GM21526 (cell line): ENCODE results near the gene OR51E2.
"Not testable (repeated sequence)": the region's sequence is repeated elsewhere in the genome, so short reads cannot be mapped to it uniquely, and the experiment has no call there.

Experiments used
- ATAC-seq: cut with Tn5 transposase; IDR thresholded peaks from one replicate; pipeline ENCODE4 v1.9.1; 2021; ENCODE audit warnings: moderate library complexity; ENCODE audit not compliant: unreplicated experiment, low FRiP score

The OR51E2 gene, protein sequence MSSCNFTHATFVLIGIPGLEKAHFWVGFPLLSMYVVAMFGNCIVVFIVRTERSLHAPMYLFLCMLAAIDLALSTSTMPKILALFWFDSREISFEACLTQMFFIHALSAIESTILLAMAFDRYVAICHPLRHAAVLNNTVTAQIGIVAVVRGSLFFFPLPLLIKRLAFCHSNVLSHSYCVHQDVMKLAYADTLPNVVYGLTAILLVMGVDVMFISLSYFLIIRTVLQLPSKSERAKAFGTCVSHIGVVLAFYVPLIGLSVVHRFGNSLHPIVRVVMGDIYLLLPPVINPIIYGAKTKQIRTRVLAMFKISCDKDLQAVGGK

DNA sequence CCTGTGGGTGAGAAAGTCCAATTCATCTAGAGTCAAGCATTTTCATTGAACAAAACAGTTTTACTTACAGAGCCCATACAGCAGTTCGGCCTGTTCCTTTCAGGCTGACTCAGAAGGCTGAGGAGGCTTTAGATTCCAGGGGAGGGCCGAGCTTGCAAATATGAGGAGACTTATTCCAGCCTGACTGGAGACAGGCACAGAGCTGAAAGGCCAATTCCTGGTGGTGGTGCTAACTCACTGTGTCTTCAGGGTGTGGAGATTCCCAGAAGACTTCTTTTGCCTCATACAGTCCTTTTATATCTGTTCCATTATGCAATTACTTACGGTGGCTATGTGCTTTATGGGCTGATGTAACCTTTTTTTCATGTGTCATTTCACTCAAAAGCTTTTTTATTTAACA is at the start of gene OR51E2:
OR51E2 (minus strand) TSS at position 269 of the 400 bp plus-strand sequence. CDS start 15,142 bp downstream, outside the sequence.
- ATAC-seq, result no peak

DNA sequence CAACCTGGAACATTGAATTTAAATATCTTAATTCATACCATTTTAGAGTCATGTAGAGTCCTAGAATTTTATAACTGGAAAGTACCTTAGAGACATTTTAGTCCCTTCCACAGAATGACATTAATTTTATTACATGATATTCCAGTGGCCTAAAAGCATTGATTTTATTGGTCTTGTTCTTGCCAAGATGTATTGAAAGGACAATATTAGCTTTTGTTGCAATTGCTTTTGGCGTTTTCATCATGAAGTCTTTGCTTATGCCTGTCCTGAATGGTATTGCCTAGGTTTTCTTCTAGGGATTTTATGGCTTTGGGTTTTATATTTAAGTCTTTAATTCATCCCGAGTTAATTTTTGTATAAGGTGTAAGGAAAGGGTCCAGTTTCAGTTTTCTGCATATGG is 43.1 kb upstream of the OR51E2 start:
- ATAC-seq, result no peak

DNA sequence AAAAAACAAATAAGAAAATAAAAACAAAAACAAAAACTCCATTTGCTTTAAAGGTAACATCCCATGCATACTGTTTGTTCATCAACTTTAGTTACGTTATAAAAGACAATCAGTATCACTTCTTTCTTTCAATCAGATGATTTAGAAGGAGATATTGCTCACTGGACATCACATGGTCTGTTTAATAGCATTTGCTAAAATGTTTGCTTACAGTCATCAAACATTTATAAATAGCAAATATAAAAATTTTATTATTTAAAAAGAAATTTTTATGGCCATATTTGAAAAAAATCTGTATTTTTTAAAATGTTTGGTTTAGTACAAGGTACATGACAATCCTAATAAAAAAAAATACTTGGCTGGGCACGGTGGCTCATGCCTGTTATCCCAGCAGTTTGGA is 29.5 kb upstream of the OR51E2 start:
- no peak for ATAC-seq

GRCh38 chr11:4722616-4723534 is 25.2 kb upstream of the OR51E2 start:
- ATAC-seq, result not testable (repeated sequence)

DNA sequence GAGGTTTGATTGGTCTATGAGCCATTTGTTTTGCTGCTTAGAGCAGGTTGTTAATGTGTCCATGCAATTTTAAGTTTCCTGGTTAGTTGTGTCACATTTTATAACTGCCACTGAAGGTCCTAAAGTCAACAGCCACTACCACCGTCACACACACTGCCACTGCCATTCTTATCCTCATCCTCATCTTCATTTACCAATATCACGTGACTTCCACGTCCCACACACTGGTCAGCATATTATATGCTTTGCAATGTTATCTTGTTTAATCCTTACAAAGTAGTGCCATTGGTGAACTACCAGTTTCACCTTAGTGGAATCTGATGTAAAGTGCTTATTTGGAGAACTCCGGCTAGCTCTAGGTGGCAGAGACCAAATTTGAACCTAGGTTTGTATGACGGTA is 16.6 kb upstream of the OR51E2 start:
- no peak for ATAC-seq

- no peak for ATAC-seq
These were observed 15.6 kb upstream of the OR51E2 start for GRCh38 chr11:4713241-4713640.

GRCh38 chr11:4704790-4705334 is 7.2 kb upstream of the OR51E2 start:
- ATAC-seq, result no peak

DNA sequence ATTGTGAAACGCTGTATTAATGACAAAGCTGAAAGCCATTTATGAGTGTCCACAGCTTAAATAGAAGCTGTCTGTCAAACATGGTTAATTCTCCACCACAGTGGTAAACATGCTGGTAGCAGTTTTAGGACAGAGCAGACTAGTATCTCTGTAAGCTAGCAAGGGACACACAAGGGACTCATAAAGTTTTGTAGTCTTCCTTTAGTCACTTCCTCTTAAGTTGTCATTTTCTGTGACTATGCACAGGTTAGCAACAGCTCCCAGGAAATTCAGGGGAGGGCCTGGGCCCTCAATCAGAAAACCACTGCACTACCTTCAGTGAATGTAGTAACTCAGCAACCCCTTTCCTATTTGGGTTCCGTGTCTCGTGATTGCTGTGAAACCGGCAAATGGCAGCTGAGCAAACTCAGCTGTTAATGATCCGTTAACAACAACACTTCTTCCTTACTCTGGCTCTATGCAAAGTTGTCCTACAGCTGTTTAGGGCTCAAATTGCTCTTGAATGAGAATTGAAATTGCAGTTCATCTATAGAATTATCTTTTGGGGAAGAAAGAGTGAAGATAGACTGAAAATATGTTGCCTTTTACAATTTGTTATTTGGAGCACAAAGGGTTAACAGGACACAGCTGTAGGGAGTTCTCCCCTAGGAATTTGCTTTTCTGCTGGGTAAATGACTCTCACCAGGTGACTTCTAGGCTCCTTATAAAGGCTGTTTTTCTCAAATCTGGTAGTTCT is 6.6 kb upstream of the OR51E2 start, which contains the start of gene MMP26:
MMP26 (plus strand) TSS at position 731 of the 736 bp plus-strand sequence.
- ATAC-seq, result no peak

DNA sequence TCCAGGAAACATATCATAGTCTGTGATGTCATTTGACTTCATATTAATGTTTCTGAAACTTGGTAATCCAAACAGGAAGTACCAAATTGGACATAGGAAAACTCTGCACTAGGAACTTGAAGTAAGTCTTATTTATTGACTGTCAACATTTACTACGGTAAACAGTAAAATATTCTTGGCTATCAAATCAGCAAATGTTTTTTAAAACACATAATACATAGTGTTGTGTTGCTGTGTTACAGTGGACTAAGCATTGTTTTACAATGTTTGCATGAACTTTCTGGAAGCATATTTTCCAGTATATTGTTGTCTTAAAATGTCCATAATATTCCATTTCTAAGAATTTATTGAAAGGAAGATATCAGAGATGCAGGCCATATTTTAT is 2.8 kb upstream of the OR51E2 start:
- no peak for ATAC-seq

- peak; percentile 97 for ATAC-seq
These were observed 2.2 kb upstream of the OR51E2 start for GRCh38 chr11:4699697-4700435.

GRCh38 chr11:4695442-4695841 is 2.2 kb downstream of the OR51E2 start:
- ATAC-seq, result no peak

DNA sequence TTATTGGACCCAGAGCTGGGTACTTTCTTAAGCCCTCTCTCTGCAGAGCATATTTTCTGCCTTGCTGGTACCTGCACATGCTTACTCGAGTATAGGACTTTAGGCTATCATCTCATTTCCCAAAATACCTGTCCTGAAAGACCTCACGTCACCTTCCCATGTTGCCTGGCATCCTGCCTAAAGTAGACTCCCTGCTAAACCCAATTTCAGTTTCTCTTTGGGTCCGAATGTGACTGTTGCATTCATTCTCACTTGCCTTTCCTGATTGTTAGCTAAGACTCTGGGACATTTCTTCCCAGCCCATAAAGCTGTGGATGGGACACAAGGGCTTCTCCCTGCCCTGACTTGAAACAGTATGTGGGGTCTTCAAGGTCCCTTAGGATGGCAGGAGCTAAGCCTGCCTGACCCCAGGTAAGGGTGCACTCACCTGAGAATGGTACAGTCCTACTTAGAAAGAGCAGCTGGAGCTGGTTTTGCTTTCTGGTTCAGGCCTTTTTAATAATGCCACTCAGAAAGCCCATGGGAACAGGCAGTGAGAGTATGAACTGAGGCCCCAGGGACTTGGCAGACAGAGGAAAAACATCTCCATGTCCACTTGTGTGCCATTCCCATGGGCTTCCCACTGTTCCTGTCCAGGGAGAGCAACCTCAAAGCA is 12.9 kb downstream of the OR51E2 start:
- ATAC-seq, result no peak

DNA sequence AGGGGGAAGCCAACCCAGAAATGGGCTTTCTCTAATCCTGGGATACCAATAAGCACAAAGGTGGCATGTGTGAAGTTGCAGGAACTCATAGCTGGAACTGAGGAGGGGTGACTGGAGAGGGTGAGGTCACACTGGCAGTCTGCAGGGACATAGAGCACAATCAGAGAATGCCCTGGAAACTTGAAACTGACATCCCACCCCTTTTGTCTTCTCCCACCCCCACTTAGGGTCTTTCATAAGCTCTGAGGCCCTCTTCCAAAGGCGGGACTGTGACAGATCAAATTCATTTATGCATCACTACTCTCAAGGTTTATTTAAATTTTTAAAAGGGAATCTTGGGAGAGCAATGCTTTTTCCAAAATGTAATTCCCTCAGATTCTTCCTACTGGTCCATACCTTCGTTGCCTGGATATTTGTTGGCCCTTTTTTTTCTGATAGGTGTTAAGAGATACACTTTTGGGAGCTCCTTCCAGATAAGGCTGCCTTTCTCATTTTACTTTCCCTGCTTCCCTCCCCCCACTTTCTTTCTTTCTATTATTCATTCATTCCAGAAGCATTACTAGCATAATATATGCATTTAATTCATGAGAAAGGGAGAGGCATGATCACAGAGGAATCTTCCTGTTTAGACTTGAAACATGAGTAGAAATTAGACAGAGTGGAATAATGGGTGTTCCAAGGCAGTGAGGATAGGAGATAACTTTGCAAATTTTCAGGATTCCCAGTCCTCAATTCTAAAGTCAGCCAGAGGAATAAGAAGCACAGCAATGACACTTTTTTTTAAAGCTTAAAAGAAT is 14.8 kb downstream of the OR51E2 start:
- no peak for ATAC-seq

- no peak for ATAC-seq
These were observed 17.3 kb downstream of the OR51E2 start for GRCh38 chr11:4680341-4680740.

- no peak for ATAC-seq
These were observed 19.7 kb downstream of the OR51E2 start for GRCh38 chr11:4677948-4678347.

DNA sequence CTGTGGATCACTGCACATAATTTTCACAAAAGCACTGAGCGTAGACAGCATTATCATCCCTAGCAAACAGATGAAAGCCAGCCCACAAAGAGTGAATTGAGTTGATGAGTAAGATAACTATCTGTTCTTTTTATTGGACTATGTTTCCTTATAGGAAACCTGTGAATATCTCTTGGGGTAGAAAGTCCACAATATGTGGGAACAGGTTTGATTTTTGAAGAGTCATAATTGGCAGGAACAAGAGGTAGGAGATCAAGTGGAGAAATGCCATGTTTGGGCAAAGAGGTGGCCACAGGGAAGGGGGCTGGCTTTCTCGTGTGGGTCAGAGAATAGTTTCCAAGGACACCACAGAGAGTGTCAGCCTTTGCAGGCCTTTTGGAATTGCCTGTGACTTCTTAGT is 23.9 kb downstream of the OR51E2 start:
- ATAC-seq, result no peak

GRCh38 chr11:4672470-4672869 is 25.2 kb downstream of the OR51E2 start:
- ATAC-seq, result no peak

DNA sequence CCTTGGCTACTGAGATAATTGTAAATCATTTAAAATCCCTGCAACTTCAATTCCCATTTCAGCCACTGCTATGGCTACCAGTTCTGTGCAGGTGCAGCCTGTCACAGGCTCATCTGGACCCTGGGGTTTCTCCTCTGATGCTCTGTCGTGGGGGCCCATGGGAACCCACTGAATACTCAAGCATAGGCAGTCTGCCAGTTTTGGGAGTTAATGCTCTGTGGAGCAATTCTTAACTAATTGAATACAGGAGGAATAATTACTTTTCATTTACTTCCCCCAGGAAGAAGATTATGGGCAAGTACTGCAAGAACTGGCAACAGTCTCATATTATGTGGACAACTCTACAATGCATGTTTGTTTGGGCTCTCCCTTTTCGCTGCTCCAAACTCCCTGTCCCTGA is 25.9 kb downstream of the OR51E2 start:
- no peak for ATAC-seq

- no peak for ATAC-seq
These were observed 32.2 kb downstream of the OR51E2 start for GRCh38 chr11:4665424-4665823.
